DND-41 (cell line): Measurements from ENCODE around the gene BSG.

ENCODE experiments used
- ATAC-seq: fragments of 200-7000 bp; cut with Tn5 transposase; 3 replicates; pipeline ENCODE4 v1.9.1; 2021; ENCODE audit warnings: low read depth; ENCODE audit not compliant: insufficient read depth
- DNase-seq: peaks from one replicate; pipeline ENCODE4 v3.0.0-alpha.2; 2020
- H2AFZ ChIP-seq: 2 replicates; pipeline ENCODE4 v1.6.0; 2012; ENCODE audit warnings: low read depth, low read length
- H3K27ac ChIP-seq: 2 replicates; pipeline ENCODE4 v1.5.1; 2012; ENCODE audit warnings: low read length, inconsistent platforms
- H3K27me3 ChIP-seq: fragments of 200-600 bp; sonication (generic); 2 replicates; pipeline ENCODE4 v1.6.0; 2012; ENCODE audit warnings: low read length, mild to moderate bottlenecking, inconsistent platforms; ENCODE audit not compliant: insufficient read depth, poor library complexity
- H3K36me3 ChIP-seq: 2 replicates; pipeline ENCODE4 v1.5.1; 2012; ENCODE audit warnings: low read length, inconsistent platforms; ENCODE audit not compliant: insufficient read depth
- H3K4me1 ChIP-seq: 2 replicates; pipeline ENCODE4 v1.5.1; 2012; ENCODE audit warnings: mild to moderate bottlenecking, low read length; ENCODE audit not compliant: insufficient read depth
- H3K4me2 ChIP-seq: 2 replicates; pipeline ENCODE4 v1.6.0; 2012; ENCODE audit warnings: mild to moderate bottlenecking, moderate library complexity, low read length, inconsistent platforms; ENCODE audit not compliant: insufficient read depth
- H3K4me3 ChIP-seq, 2 experiments: fragments of 200-600 bp in 1 of 2; shearing (Covaris generic) in 1 of 2; 2 replicates each; pipeline ENCODE4 v1.5.1; 2012 to 2016; ENCODE audit warnings: inconsistent platforms in 2 of 2, low read length in 2 of 2, mild to moderate bottlenecking in 2 of 2, low read depth in 1 of 2, moderate library complexity in 1 of 2
- H3K79me2 ChIP-seq: 2 replicates; pipeline ENCODE4 v1.6.0; 2012; ENCODE audit warnings: low read length, inconsistent platforms; ENCODE audit not compliant: insufficient read depth
- H3K9ac ChIP-seq: 2 replicates; pipeline ENCODE4 v1.6.0; 2012; ENCODE audit warnings: low read depth, mild to moderate bottlenecking, inconsistent platforms, low read length, moderate library complexity
- H3K9me3 ChIP-seq: 2 replicates; pipeline ENCODE4 v1.5.1; 2012; ENCODE audit warnings: low read length, moderate library complexity, mild to moderate bottlenecking, inconsistent platforms; ENCODE audit not compliant: insufficient read depth, severe bottlenecking
- H4K20me1 ChIP-seq: 2 replicates; pipeline ENCODE4 v1.6.0; 2012; ENCODE audit warnings: low read length; ENCODE audit not compliant: insufficient read depth
- CTCF ChIP-seq: IDR thresholded peaks from 2 replicates; pipeline ENCODE4 v1.5.1; 2012; ENCODE audit warnings: borderline replicate concordance, low read length, moderate library complexity, mild to moderate bottlenecking; ENCODE audit not compliant: poor library complexity, severe bottlenecking; ENCODE audit errors: extremely low read depth
- EZH2 ChIP-seq: IDR thresholded peaks from 3 replicates; pipeline ENCODE4 v1.6.1; 2012; ENCODE audit warnings: borderline replicate concordance, low read depth, mild to moderate bottlenecking, moderate library complexity, low read length, inconsistent platforms; ENCODE audit not compliant: severe bottlenecking

The BSG gene

GRCh38 chr19:555474-555808 is 17.0 kb upstream of the BSG start:
- DNase-seq (no peak), ATAC-seq (no peak)
- Histone ChIP-seq H3K36me3 (no peaks in the 10 kb centered on the region), H3K27ac (no peak overlapping the region), H3K9me3 (no peaks in the 10 kb centered on the region), H4K20me1 (no peaks in the 10 kb centered on the region), H3K4me1 (no peaks in the 10 kb centered on the region), H3K4me2 (no peak overlapping the region), H3K4me3 (no peak overlapping the region), H3K79me2 (no peaks in the 10 kb centered on the region), H2AFZ (no peak overlapping the region), H3K9ac (no peak overlapping the region), H3K27me3 (no peaks in the 10 kb centered on the region)
- TF ChIP-seq EZH2 (no peak), CTCF (no peak)

GRCh38 chr19:556611-557382 is 15.6 kb upstream of the BSG start:
- ATAC-seq: no peak
- no peak overlapping the region for H3K9ac ChIP-seq
- H3K4me2 ChIP-seq: no peak overlapping the region
- H3K27me3 ChIP-seq: no peaks in the 10 kb centered on the region
- TF ChIP-seq CTCF (no peak), EZH2 (no peak)
- H3K4me3 ChIP-seq: no peak overlapping the region
- no peaks in the 10 kb centered on the region for H3K4me1 ChIP-seq
- no peaks in the 10 kb centered on the region for H3K36me3 ChIP-seq
- DNase-seq: no peak
- no peaks in the 10 kb centered on the region for H4K20me1 ChIP-seq
- no peaks in the 10 kb centered on the region for H3K79me2 ChIP-seq
- no peaks in the 10 kb centered on the region for H3K9me3 ChIP-seq
- no peak overlapping the region for H3K27ac ChIP-seq
- no peak overlapping the region for H2AFZ ChIP-seq

GRCh38 chr19:558770-559439 is 13.5 kb upstream of the BSG start:
- H3K4me2 ChIP-seq: no peak overlapping the region
- H3K9ac ChIP-seq: no peak overlapping the region
- H2AFZ ChIP-seq: no peak overlapping the region
- H4K20me1 ChIP-seq: no peaks in the 10 kb centered on the region
- no peak for DNase-seq
- no peak for ATAC-seq
- no peaks in the 10 kb centered on the region for H3K9me3 ChIP-seq
- H3K27me3 ChIP-seq: no peaks in the 10 kb centered on the region
- H3K36me3 ChIP-seq: peaks cover 9% of the 10 kb centered on the region; the same call in 1 of the 2 replicates
- H3K27ac ChIP-seq: no peak overlapping the region
- H3K79me2 ChIP-seq: no peaks in the 10 kb centered on the region
- no peak overlapping the region for H3K4me3 ChIP-seq
- no peak for TF ChIP-seq CTCF
- no peak for TF ChIP-seq EZH2
- H3K4me1 ChIP-seq: no peaks in the 10 kb centered on the region
